Astrocyte (in vitro differentiated cells and primary cell): ENCODE measurements around the gene SNPH. TPM values are rescaled to one million over a fixed set of nuclear protein-coding genes. Genes with fewer than 3 reads are reported as not detected.

Experiments
- DNase-seq: peaks from one replicate; pipeline ENCODE4 v3.0.0-alpha.2; 2010; ENCODE audit warnings: low read depth
- FAIRE-seq: peaks from 2 replicates; lab custom pipeline; 2011; peaks lifted over from hg19 to GRCh38; lab: Jason Lieb, UNC
- H2AFZ ChIP-seq: 2 replicates; pipeline ENCODE4 v1.6.0; 2012; ENCODE audit warnings: low read depth, low read length, inconsistent platforms
- H3K27ac ChIP-seq: 2 replicates; pipeline ENCODE4 v1.5.1; 2011; ENCODE audit warnings: low read depth, low read length, inconsistent platforms
- H3K27me3 ChIP-seq: 2 replicates; pipeline ENCODE4 v1.6.0; 2011; ENCODE audit warnings: low read length, inconsistent platforms; ENCODE audit not compliant: insufficient read depth
- H3K36me3 ChIP-seq: 2 replicates; pipeline ENCODE4 v1.5.1; 2011; ENCODE audit warnings: low read length, inconsistent platforms; ENCODE audit not compliant: insufficient read depth
- H3K4me1 ChIP-seq: 2 replicates; pipeline ENCODE4 v1.5.1; 2011; ENCODE audit warnings: low read length, inconsistent platforms; ENCODE audit not compliant: insufficient read depth
- H3K4me2 ChIP-seq: 2 replicates; pipeline ENCODE4 v1.6.0; 2012; ENCODE audit warnings: low read length, inconsistent platforms
- H3K4me3 ChIP-seq: 2 replicates; pipeline ENCODE4 v1.5.1; 2011; ENCODE audit warnings: low read depth, mild to moderate bottlenecking, low read length, inconsistent platforms; ENCODE audit not compliant: insufficient read depth
- H3K79me2 ChIP-seq: 2 replicates; pipeline ENCODE4 v1.6.0; 2012; ENCODE audit warnings: mild to moderate bottlenecking, low read length, inconsistent platforms; ENCODE audit not compliant: insufficient read depth
- H3K9ac ChIP-seq: 2 replicates; pipeline ENCODE4 v1.6.0; 2012; ENCODE audit warnings: mild to moderate bottlenecking, low read length, inconsistent platforms
- H3K9me3 ChIP-seq: 2 replicates; pipeline ENCODE4 v1.5.1; 2012; ENCODE audit warnings: low read depth, mild to moderate bottlenecking, low read length, inconsistent platforms; ENCODE audit not compliant: insufficient read depth
- H4K20me1 ChIP-seq: 2 replicates; pipeline ENCODE4 v1.6.0; 2012; ENCODE audit warnings: low read length, inconsistent platforms; ENCODE audit not compliant: insufficient read depth
- H3K27ac Mint-ChIP-seq: one replicate; pipeline ENCODE4 v1.8.0; 2021; ENCODE audit warnings: mild to moderate bottlenecking, mixed read lengths; ENCODE audit not compliant: unreplicated experiment
- H3K27me3 Mint-ChIP-seq: one replicate; pipeline ENCODE4 v1.8.0; 2021; ENCODE audit warnings: low read depth, mixed read lengths; ENCODE audit not compliant: unreplicated experiment
- H3K36me3 Mint-ChIP-seq: one replicate; pipeline ENCODE4 v1.8.0; 2021; ENCODE audit warnings: low read depth, mixed read lengths; ENCODE audit not compliant: unreplicated experiment
- H3K4me1 Mint-ChIP-seq: one replicate; pipeline ENCODE4 v1.8.0; 2021; ENCODE audit warnings: low read depth, mixed read lengths; ENCODE audit not compliant: unreplicated experiment
- H3K4me3 Mint-ChIP-seq: one replicate; pipeline ENCODE4 v1.8.0; 2021; ENCODE audit warnings: mild to moderate bottlenecking, moderate library complexity, mixed read lengths; ENCODE audit not compliant: unreplicated experiment
- H3K9me3 Mint-ChIP-seq: one replicate; pipeline ENCODE4 v1.8.0; 2021; ENCODE audit warnings: mild to moderate bottlenecking, mixed read lengths; ENCODE audit not compliant: unreplicated experiment
- CTCF ChIP-seq: IDR thresholded peaks from 2 replicates; pipeline ENCODE4 v1.5.1; 2011; ENCODE audit warnings: low read depth, mild to moderate bottlenecking, inconsistent platforms, low read length, moderate library complexity; ENCODE audit not compliant: insufficient read depth
- EZH2 ChIP-seq: IDR thresholded peaks from 2 replicates; pipeline ENCODE4 v1.6.1; 2012; ENCODE audit warnings: mild to moderate bottlenecking, low read length, inconsistent platforms; ENCODE audit not compliant: insufficient read depth
- total RNA-seq: library from RNA; stranded (reverse); gene quantifications from 2 replicates; pipeline ENCODE4 v1.2.1, GENCODE V29; 2021

SNPH gene
- total RNA-seq, 1 donor from 2014 or later, result 7.9 TPM

DNA sequence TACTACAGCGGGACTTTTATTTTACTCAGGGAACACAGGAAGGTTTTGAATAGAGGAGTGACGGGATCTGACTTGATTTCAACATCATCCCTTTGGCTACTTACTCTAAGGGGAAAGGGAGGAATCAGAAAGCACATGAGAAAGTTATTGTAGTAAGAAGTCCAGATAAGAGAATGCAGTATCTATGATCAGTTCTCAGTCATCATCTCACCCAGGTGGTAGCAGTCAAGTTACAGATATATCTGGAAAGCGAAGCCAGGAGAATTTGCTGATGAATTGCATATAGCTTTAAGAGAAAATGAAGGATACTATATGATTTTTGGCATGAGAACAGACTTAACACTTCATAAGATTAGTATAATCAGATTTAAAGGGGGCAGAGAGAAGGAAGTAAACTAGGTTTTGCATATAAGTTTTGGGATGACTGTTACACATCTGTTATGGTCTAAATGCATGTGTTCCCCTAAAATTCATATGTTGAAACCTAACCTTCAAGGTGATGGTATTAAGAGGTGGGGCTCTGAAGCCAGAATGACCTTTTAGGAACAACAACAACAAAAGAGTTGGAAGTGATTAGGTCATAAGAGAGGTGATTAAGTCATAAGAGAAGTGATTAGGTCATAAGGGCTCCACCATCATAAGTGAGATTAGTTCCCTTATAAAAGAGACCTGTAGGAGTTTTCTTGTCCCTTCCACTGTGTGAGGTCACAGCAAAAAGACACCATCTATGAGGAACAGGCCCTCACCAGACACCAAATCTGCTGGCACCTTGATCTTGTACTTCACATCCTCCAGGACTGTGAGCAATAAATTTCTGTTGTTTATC is 33.6 kb upstream of the SNPH start:
- H3K79me2 ChIP-seq, result no peaks in the 10 kb centered on the region
- no peaks in the 10 kb centered on the region for H4K20me1 ChIP-seq
- H3K27me3 Mint-ChIP-seq, result peaks cover 4% of the 10 kb centered on the region
- no peaks in the 10 kb centered on the region for H3K9me3 ChIP-seq
- TF ChIP-seq EZH2 (no peak), CTCF (no peak)
- no peak overlapping the region for H3K9ac ChIP-seq
- no peak overlapping the region for H3K4me3 Mint-ChIP-seq
- H2AFZ ChIP-seq, result no peak overlapping the region
- H3K27me3 ChIP-seq, result peaks cover 36% of the 10 kb centered on the region
- H3K4me2 ChIP-seq, result no peak overlapping the region
- FAIRE-seq, result no peak
- H3K27ac Mint-ChIP-seq, result no peak overlapping the region
- H3K4me1 Mint-ChIP-seq, result no peaks in the 10 kb centered on the region
- H3K27ac ChIP-seq, result no peak overlapping the region
- no peaks in the 10 kb centered on the region for H3K36me3 Mint-ChIP-seq
- H3K9me3 Mint-ChIP-seq, result no peaks in the 10 kb centered on the region
- H3K4me1 ChIP-seq, result no peaks in the 10 kb centered on the region
- DNase-seq, result no peak
- no peak overlapping the region for H3K4me3 ChIP-seq
- H3K36me3 ChIP-seq, result no peaks in the 10 kb centered on the region

GRCh38 chr20:1240549-1240948 is 25.5 kb upstream of the SNPH start:
- DNase-seq, result no peak
- H3K36me3 ChIP-seq, result no peaks in the 10 kb centered on the region
- no peak for FAIRE-seq
- H3K27ac Mint-ChIP-seq, result no peak overlapping the region
- H3K9me3 Mint-ChIP-seq, result no peaks in the 10 kb centered on the region
- H3K79me2 ChIP-seq, result no peaks in the 10 kb centered on the region
- H3K27ac ChIP-seq, result no peak overlapping the region
- no peak overlapping the region for H3K4me3 ChIP-seq
- H3K4me1 ChIP-seq, result peaks cover 4% of the 10 kb centered on the region
- H4K20me1 ChIP-seq, result no peaks in the 10 kb centered on the region
- peaks cover 8% of the 10 kb centered on the region for H3K4me1 Mint-ChIP-seq
- no peak overlapping the region for H3K4me3 Mint-ChIP-seq
- peaks cover 3% of the 10 kb centered on the region for H3K27me3 ChIP-seq
- no peaks in the 10 kb centered on the region for H3K9me3 ChIP-seq
- peaks cover 2% of the 10 kb centered on the region for H3K27me3 Mint-ChIP-seq
- H3K4me2 ChIP-seq, result no peak overlapping the region
- H3K9ac ChIP-seq, result no peak overlapping the region
- H3K36me3 Mint-ChIP-seq, result no peaks in the 10 kb centered on the region
- TF ChIP-seq CTCF (no peak), EZH2 (no peak)
- H2AFZ ChIP-seq, result no peak overlapping the region

DNA sequence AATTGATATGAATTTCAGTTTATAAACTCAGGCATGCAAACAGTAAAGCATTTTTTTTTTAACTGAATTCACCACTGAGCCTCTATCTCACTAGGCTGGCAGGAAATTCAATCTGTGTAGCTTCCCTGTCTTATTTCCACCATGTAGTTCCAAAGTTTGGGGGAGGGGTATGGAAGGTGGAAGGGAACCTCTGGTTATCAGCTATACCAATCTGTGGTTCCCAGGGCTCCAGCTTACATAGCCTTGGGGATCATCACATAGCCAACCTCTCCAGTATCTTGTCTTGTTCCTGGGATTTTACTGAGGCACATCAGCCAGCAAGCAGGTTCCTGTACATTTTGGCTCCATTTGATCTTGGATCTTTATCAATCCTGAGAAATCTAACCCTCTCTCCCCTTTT is 24.6 kb upstream of the SNPH start:
- no peak overlapping the region for H3K4me2 ChIP-seq
- peaks cover 8% of the 10 kb centered on the region for H3K27me3 Mint-ChIP-seq
- TF ChIP-seq EZH2, result no peak
- TF ChIP-seq CTCF, result no peak
- no peaks in the 10 kb centered on the region for H3K36me3 Mint-ChIP-seq
- FAIRE-seq, result no peak
- peaks cover 3% of the 10 kb centered on the region for H3K27me3 ChIP-seq
- no peaks in the 10 kb centered on the region for H3K36me3 ChIP-seq
- DNase-seq, result no peak
- no peak overlapping the region for H3K27ac ChIP-seq
- no peaks in the 10 kb centered on the region for H4K20me1 ChIP-seq
- no peaks in the 10 kb centered on the region for H3K79me2 ChIP-seq
- peaks cover 8% of the 10 kb centered on the region for H3K4me1 Mint-ChIP-seq
- no peak overlapping the region for H2AFZ ChIP-seq
- no peak overlapping the region for H3K9ac ChIP-seq
- no peak overlapping the region for H3K4me3 ChIP-seq
- H3K4me3 Mint-ChIP-seq, result no peak overlapping the region
- H3K27ac Mint-ChIP-seq, result no peak overlapping the region
- H3K4me1 ChIP-seq, result peaks cover 4% of the 10 kb centered on the region
- no peaks in the 10 kb centered on the region for H3K9me3 ChIP-seq
- H3K9me3 Mint-ChIP-seq, result no peaks in the 10 kb centered on the region
